GM23338 (cell line): ENCODE measurements around the gene PFDN4. TPM values are rescaled to one million over a fixed set of nuclear protein-coding genes. Genes with fewer than 3 reads are reported as not detected.

Experiments
- ATAC-seq: fragments of 200-7000 bp; cut with Tn5 transposase; 3 replicates; pipeline ENCODE4 v1.9.1; 2020
- DNase-seq: peaks from one replicate; pipeline ENCODE4 v3.0.0-alpha.2; 2015; ENCODE audit warnings: low spot score
- H2AFZ ChIP-seq: fragments of 200-600 bp; sonication (generic); 2 replicates; pipeline ENCODE4 v1.8.0; 2016; ENCODE audit warnings: antibody characterized with exemption, mild to moderate bottlenecking, moderate library complexity
- H3F3A ChIP-seq: fragments of 200-600 bp; sonication (generic); replicated peaks from 2 replicates; pipeline ENCODE4 v1.8.0; 2017; ENCODE audit warnings: antibody characterized with exemption, mixed run types, low read depth
- H3K27ac ChIP-seq: fragments of 200-600 bp; sonication (generic); 2 replicates; pipeline ENCODE4 v1.6.1; 2016; ENCODE audit warnings: low read depth
- H3K27me3 ChIP-seq: fragments of 200-600 bp; sonication (generic); 2 replicates; pipeline ENCODE4 v1.8.0; 2016; ENCODE audit warnings: mild to moderate bottlenecking, mixed run types, moderate library complexity; ENCODE audit not compliant: insufficient read depth
- H3K36me3 ChIP-seq: fragments of 200-600 bp; sonication (generic); 2 replicates; pipeline ENCODE4 v1.8.0; 2016; ENCODE audit warnings: mild to moderate bottlenecking; ENCODE audit not compliant: insufficient read depth
- H3K4me1 ChIP-seq: fragments of 200-600 bp; sonication (generic); 2 replicates; pipeline ENCODE4 v1.8.0; 2016; ENCODE audit warnings: mild to moderate bottlenecking, moderate library complexity; ENCODE audit not compliant: insufficient read depth
- H3K4me2 ChIP-seq: fragments of 200-600 bp; sonication (generic); 2 replicates; pipeline ENCODE4 v1.7.1; 2017; ENCODE audit warnings: mixed run types
- H3K4me3 ChIP-seq: fragments of 200-600 bp; sonication (generic); 2 replicates; pipeline ENCODE4 v1.6.1; 2016; ENCODE audit warnings: mixed run types
- H3K79me2 ChIP-seq: fragments of 200-600 bp; sonication (generic); replicated peaks from 2 replicates; pipeline ENCODE4 v1.8.0; 2017; ENCODE audit warnings: mild to moderate bottlenecking; ENCODE audit not compliant: insufficient read depth
- H3K9me2 ChIP-seq: fragments of 200-600 bp; sonication (generic); 2 replicates; pipeline ENCODE4 v1.8.0; 2017; ENCODE audit not compliant: insufficient read depth
- H4K20me1 ChIP-seq: fragments of 200-600 bp; sonication (generic); replicated peaks from 2 replicates; pipeline ENCODE4 v1.8.0; 2017; ENCODE audit warnings: mild to moderate bottlenecking; ENCODE audit not compliant: insufficient read depth
- H3K27ac Mint-ChIP-seq: 2 replicates; pipeline ENCODE4 v1.8.0; 2020; ENCODE audit warnings: inconsistent platforms, mild to moderate bottlenecking, moderate library complexity, mixed read lengths
- H3K27me3 Mint-ChIP-seq: 3 replicates; pipeline ENCODE4 v1.8.0; 2022; ENCODE audit warnings: low read depth, mild to moderate bottlenecking, moderate library complexity, mixed read lengths, inconsistent platforms; ENCODE audit not compliant: insufficient read depth, poor library complexity
- H3K36me3 Mint-ChIP-seq: 3 replicates; pipeline ENCODE4 v1.8.0; 2021; ENCODE audit warnings: low read depth, mild to moderate bottlenecking, inconsistent platforms, moderate library complexity, mixed read lengths
- H3K4me1 Mint-ChIP-seq: 3 replicates; pipeline ENCODE4 v1.8.0; 2020; ENCODE audit warnings: mild to moderate bottlenecking, inconsistent platforms, mixed read lengths
- H3K4me3 Mint-ChIP-seq: 3 replicates; pipeline ENCODE4 v1.8.0; 2021; ENCODE audit warnings: moderate library complexity, mild to moderate bottlenecking, inconsistent platforms, mixed read lengths
- H3K9me3 Mint-ChIP-seq: 3 replicates; pipeline ENCODE4 v1.8.0; 2020; ENCODE audit warnings: moderate library complexity, mild to moderate bottlenecking, inconsistent platforms, mixed read lengths
- CREB1 ChIP-seq: fragments of 250-450 bp; sonication (Bioruptor Pico); IDR thresholded peaks from 2 replicates; pipeline ENCODE4 v1.5.0; 2020; ENCODE audit warnings: low read depth, mild to moderate bottlenecking, moderate library complexity
- EZH2 ChIP-seq: fragments of 200-600 bp; sonication (generic); IDR thresholded peaks from one replicate; pipeline ENCODE4 v1.8.0; 2017; ENCODE audit warnings: antibody characterized with exemption, mild to moderate bottlenecking, low read depth; ENCODE audit not compliant: unreplicated experiment
- EZH2phosphoT487 ChIP-seq: fragments of 200-600 bp; sonication (generic); IDR thresholded peaks from one replicate; pipeline ENCODE4 v1.8.1; 2018; ENCODE audit warnings: antibody characterized with exemption; ENCODE audit not compliant: unreplicated experiment
- JUNB ChIP-seq: IDR thresholded peaks from one replicate; pipeline ENCODE4 v1.6.1; 2016; ENCODE audit warnings: antibody characterized with exemption; ENCODE audit not compliant: unreplicated experiment
- NANOG ChIP-seq: IDR thresholded peaks from 2 replicates; pipeline ENCODE4 v1.6.1; 2016; ENCODE audit warnings: antibody characterized with exemption, borderline replicate concordance
- POLR2AphosphoS5 ChIP-seq: IDR thresholded peaks from 2 replicates; pipeline ENCODE4 v1.6.1; 2016; ENCODE audit warnings: antibody characterized with exemption, low read depth
- STAT1 ChIP-seq: IDR thresholded peaks from one replicate; pipeline ENCODE4 v1.6.1; 2016; ENCODE audit warnings: antibody characterized with exemption; ENCODE audit not compliant: unreplicated experiment
- ZNF114 ChIP-seq: fragments of 250-450 bp; sonication (Bioruptor Pico); IDR thresholded peaks from 2 replicates; pipeline ENCODE4 v1.5.0; 2020; ENCODE audit warnings: mild to moderate bottlenecking, moderate library complexity
- ZNF331 ChIP-seq: fragments of 250-450 bp; sonication (Bioruptor Pico); IDR thresholded peaks from 2 replicates; pipeline ENCODE4 v1.5.0; 2020; ENCODE audit warnings: low read depth, mild to moderate bottlenecking, moderate library complexity
- polyA plus RNA-seq: library from polyadenylated mRNA; unstranded; fragments of >200 nt; fragmentation: Nextera tagmentation; extraction: Ambion mirVana; gene quantifications from 2 replicates; pipeline ENCODE4 v1.2.1, GENCODE V29; 2016
- total RNA-seq: library from RNA; depleted of rRNA; stranded (reverse); fragments of >200 nt; shearing (Covaris generic); gene quantifications from 2 replicates; pipeline ENCODE4 v1.2.3, GENCODE V29; 2014
- TF ChIP-seq, protein P1 (sequence below): IDR thresholded peaks from 2 replicates; pipeline ENCODE4 v1.6.1; 2016; ENCODE audit warnings: antibody characterized with exemption
- TF ChIP-seq, protein P2 (sequence below), 2 experiments: fragments of 200-600 bp in 1 of 2; sonication (generic) in 1 of 2; conservative IDR thresholded peaks; 2 replicates each; pipeline versions ENCODE4 v1.5.1 to v1.6.1; 2016 to 2017; ENCODE audit warnings: antibody characterized with exemption in 2 of 2, low read depth in 2 of 2, mild to moderate bottlenecking in 2 of 2, moderate library complexity in 1 of 2
- TF ChIP-seq, protein P3 (sequence below): fragments of 250-450 bp; sonication (Bioruptor Pico); IDR thresholded peaks from 2 replicates; pipeline ENCODE4 v1.5.0; 2020; ENCODE audit warnings: mild to moderate bottlenecking, moderate library complexity
- TF ChIP-seq, protein P4 (sequence below): IDR thresholded peaks from one replicate; pipeline ENCODE4 v1.6.1; 2018; ENCODE audit warnings: antibody characterized with exemption; ENCODE audit not compliant: unreplicated experiment

Gene PFDN4
- total and polyA plus RNA-seq, 2 experiments from 2014 or later, result 105 to 477 TPM

DNA sequence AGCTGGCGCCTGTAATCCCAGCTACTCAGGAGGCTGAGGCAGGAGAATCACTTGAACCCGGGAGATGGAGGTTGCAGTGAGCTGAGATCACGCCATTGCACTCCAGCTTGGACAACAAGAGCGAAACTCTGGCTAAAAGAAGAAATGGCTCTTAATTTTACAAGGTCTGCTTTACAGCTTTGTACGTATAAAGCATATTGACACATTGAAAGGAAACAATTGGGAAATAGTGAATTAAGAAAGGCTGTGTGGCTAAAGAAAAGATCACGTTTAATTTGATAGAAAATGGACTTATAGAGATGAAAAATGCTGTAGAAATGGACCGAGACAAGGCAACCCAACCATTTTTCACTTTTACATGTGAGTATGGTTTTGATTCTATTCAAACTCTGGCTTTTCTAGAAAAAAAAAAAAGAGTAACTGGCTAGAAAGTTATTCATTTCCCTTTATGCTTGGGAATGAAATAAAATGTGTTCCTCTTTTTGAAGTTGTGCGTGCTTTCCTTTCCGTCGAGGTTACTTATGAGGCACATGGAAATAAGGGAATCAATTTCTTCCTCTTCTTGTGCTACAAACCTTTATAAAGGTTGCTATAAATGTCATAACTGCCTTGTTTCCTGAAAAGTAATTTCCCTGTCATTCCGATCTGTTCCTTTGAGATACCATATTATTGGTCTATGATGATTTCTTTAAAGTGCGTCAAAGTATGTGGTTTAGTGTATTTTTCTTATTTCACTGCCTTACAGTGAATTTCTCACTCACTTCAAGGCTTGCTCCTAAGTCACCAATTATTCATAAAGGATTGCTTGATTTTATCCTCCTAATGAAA, 29.4 kb downstream of the PFDN4 start:
- no peaks in the 10 kb centered on the region for H4K20me1 ChIP-seq
- Mint-ChIP-seq H3K27ac (no peak overlapping the region), H3K4me1 (no peaks in the 10 kb centered on the region), H3K9me3 (peaks cover 8% of the 10 kb centered on the region; the same call in 1 of the 3 replicates), H3K36me3 (no peaks in the 10 kb centered on the region), H3K27me3 (no peaks in the 10 kb centered on the region), H3K4me3 (no peak overlapping the region)
- H3K27me3 ChIP-seq, result no peaks in the 10 kb centered on the region
- TF ChIP-seq EZH2 (no peak), POLR2AphosphoS5 (no peak), ZNF331 (CRISPR knock-in tag) (no peak), CREB1 (CRISPR knock-in tag) (no peak), JUNB (no peak), EZH2phosphoT487 (no peak), ZNF114 (CRISPR knock-in tag) (no peak), STAT1 (no peak), NANOG (no peak)
- TF ChIP-seq, protein P1, sequence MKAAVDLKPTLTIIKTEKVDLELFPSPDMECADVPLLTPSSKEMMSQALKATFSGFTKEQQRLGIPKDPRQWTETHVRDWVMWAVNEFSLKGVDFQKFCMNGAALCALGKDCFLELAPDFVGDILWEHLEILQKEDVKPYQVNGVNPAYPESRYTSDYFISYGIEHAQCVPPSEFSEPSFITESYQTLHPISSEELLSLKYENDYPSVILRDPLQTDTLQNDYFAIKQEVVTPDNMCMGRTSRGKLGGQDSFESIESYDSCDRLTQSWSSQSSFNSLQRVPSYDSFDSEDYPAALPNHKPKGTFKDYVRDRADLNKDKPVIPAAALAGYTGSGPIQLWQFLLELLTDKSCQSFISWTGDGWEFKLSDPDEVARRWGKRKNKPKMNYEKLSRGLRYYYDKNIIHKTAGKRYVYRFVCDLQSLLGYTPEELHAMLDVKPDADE, result no peak
- TF ChIP-seq, protein P2, sequence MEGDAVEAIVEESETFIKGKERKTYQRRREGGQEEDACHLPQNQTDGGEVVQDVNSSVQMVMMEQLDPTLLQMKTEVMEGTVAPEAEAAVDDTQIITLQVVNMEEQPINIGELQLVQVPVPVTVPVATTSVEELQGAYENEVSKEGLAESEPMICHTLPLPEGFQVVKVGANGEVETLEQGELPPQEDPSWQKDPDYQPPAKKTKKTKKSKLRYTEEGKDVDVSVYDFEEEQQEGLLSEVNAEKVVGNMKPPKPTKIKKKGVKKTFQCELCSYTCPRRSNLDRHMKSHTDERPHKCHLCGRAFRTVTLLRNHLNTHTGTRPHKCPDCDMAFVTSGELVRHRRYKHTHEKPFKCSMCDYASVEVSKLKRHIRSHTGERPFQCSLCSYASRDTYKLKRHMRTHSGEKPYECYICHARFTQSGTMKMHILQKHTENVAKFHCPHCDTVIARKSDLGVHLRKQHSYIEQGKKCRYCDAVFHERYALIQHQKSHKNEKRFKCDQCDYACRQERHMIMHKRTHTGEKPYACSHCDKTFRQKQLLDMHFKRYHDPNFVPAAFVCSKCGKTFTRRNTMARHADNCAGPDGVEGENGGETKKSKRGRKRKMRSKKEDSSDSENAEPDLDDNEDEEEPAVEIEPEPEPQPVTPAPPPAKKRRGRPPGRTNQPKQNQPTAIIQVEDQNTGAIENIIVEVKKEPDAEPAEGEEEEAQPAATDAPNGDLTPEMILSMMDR (conservative IDR thresholded peaks at IDR 0.05; ENCODE audit: low read depth in 2 of 2), result no peak
- TF ChIP-seq, protein P3, sequence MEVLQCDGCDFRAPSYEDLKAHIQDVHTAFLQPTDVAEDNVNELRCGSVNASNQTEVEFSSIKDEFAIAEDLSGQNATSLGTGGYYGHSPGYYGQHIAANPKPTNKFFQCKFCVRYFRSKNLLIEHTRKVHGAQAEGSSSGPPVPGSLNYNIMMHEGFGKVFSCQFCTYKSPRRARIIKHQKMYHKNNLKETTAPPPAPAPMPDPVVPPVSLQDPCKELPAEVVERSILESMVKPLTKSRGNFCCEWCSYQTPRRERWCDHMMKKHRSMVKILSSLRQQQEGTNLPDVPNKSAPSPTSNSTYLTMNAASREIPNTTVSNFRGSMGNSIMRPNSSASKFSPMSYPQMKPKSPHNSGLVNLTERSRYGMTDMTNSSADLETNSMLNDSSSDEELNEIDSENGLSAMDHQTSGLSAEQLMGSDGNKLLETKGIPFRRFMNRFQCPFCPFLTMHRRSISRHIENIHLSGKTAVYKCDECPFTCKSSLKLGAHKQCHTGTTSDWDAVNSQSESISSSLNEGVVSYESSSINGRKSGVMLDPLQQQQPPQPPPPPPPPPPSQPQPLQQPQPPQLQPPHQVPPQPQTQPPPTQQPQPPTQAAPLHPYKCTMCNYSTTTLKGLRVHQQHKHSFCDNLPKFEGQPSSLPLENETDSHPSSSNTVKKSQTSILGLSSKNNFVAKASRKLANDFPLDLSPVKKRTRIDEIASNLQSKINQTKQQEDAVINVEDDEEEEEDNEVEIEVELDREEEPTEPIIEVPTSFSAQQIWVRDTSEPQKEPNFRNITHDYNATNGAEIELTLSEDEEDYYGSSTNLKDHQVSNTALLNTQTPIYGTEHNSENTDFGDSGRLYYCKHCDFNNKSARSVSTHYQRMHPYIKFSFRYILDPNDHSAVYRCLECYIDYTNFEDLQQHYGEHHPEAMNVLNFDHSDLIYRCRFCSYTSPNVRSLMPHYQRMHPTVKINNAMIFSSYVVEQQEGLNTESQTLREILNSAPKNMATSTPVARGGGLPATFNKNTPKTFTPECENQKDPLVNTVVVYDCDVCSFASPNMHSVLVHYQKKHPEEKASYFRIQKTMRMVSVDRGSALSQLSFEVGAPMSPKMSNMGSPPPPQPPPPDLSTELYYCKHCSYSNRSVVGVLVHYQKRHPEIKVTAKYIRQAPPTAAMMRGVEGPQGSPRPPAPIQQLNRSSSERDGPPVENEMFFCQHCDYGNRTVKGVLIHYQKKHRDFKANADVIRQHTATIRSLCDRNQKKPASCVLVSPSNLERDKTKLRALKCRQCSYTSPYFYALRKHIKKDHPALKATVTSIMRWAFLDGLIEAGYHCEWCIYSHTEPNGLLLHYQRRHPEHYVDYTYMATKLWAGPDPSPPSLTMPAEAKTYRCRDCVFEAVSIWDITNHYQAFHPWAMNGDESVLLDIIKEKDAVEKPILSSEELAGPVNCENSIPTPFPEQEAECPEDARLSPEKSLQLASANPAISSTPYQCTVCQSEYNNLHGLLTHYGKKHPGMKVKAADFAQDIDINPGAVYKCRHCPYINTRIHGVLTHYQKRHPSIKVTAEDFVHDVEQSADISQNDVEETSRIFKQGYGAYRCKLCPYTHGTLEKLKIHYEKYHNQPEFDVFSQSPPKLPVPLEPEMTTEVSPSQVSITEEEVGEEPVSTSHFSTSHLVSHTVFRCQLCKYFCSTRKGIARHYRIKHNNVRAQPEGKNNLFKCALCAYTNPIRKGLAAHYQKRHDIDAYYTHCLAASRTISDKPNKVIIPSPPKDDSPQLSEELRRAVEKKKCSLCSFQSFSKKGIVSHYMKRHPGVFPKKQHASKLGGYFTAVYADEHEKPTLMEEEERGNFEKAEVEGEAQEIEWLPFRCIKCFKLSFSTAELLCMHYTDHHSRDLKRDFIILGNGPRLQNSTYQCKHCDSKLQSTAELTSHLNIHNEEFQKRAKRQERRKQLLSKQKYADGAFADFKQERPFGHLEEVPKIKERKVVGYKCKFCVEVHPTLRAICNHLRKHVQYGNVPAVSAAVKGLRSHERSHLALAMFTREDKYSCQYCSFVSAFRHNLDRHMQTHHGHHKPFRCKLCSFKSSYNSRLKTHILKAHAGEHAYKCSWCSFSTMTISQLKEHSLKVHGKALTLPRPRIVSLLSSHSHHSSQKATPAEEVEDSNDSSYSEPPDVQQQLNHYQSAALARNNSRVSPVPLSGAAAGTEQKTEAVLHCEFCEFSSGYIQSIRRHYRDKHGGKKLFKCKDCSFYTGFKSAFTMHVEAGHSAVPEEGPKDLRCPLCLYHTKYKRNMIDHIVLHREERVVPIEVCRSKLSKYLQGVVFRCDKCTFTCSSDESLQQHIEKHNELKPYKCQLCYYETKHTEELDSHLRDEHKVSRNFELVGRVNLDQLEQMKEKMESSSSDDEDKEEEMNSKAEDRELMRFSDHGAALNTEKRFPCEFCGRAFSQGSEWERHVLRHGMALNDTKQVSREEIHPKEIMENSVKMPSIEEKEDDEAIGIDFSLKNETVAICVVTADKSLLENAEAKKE (CRISPR knock-in tag), result no peak
- TF ChIP-seq, protein P4, sequence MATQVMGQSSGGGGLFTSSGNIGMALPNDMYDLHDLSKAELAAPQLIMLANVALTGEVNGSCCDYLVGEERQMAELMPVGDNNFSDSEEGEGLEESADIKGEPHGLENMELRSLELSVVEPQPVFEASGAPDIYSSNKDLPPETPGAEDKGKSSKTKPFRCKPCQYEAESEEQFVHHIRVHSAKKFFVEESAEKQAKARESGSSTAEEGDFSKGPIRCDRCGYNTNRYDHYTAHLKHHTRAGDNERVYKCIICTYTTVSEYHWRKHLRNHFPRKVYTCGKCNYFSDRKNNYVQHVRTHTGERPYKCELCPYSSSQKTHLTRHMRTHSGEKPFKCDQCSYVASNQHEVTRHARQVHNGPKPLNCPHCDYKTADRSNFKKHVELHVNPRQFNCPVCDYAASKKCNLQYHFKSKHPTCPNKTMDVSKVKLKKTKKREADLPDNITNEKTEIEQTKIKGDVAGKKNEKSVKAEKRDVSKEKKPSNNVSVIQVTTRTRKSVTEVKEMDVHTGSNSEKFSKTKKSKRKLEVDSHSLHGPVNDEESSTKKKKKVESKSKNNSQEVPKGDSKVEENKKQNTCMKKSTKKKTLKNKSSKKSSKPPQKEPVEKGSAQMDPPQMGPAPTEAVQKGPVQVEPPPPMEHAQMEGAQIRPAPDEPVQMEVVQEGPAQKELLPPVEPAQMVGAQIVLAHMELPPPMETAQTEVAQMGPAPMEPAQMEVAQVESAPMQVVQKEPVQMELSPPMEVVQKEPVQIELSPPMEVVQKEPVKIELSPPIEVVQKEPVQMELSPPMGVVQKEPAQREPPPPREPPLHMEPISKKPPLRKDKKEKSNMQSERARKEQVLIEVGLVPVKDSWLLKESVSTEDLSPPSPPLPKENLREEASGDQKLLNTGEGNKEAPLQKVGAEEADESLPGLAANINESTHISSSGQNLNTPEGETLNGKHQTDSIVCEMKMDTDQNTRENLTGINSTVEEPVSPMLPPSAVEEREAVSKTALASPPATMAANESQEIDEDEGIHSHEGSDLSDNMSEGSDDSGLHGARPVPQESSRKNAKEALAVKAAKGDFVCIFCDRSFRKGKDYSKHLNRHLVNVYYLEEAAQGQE, result no peak
- no peaks in the 10 kb centered on the region for H3F3A ChIP-seq
- H3K4me1 ChIP-seq, result no peaks in the 10 kb centered on the region
- ATAC-seq (no peak), DNase-seq (no peak)
- no peak overlapping the region for H2AFZ ChIP-seq
- H3K4me2 ChIP-seq, result no peak overlapping the region
- H3K27ac ChIP-seq, result no peak overlapping the region
- no peak overlapping the region for H3K4me3 ChIP-seq
- no peaks in the 10 kb centered on the region for H3K36me3 ChIP-seq
- no peaks in the 10 kb centered on the region for H3K9me2 ChIP-seq
- H3K79me2 ChIP-seq, result no peaks in the 10 kb centered on the region
